ENCODE data around the gene GALT.

Gene GALT

GRCh38 chr9:34651876-34652601, 5.6 kb downstream of the GALT start, which contains the start of gene IL11RA:
Gene IL11RA (plus strand): TSS chr9:34652185. CDS start chr9:34655218, 3,033 bp downstream.
- peak; percentile 88 for DNase-seq (ENCODE audit: low spot score)

- DNase-seq (ENCODE audit: low spot score) = no peak
Measured at GRCh38 chr9:34652602-34653000, 6.1 kb downstream of the GALT start.

- DNase-seq (ENCODE audit: low spot score) = no peak
Measured at GRCh38 chr9:34653151-34654072, 6.9 kb downstream of the GALT start.

- DNase-seq (ENCODE audit: low spot score) = no peak
Measured at GRCh38 chr9:34654323-34655051, 8.0 kb downstream of the GALT start.

- no peak for DNase-seq (ENCODE audit: low spot score)
Measured at GRCh38 chr9:34655394-34655793, 8.9 kb downstream of the GALT start.

GRCh38 chr9:34656992-34657391, 10.5 kb downstream of the GALT start:
- no peak for DNase-seq (ENCODE audit: low spot score)

- DNase-seq (ENCODE audit: low spot score) = no peak
Measured at GRCh38 chr9:34658461-34658860, 12.0 kb downstream of the GALT start.

GRCh38 chr9:34659592-34660253, 13.2 kb downstream of the GALT start:
- DNase-seq (ENCODE audit: low spot score) = no peak

GRCh38 chr9:34662526-34663302, 16.2 kb downstream of the GALT start, which contains the start of gene CCL27:
Gene CCL27 (minus strand): TSS chr9:34662657. CDS start chr9:34662633, 24 bp downstream.
- DNase-seq (ENCODE audit: low spot score) = no peak

- no peak for DNase-seq (ENCODE audit: low spot score)
Measured at GRCh38 chr9:34663303-34663605, 16.8 kb downstream of the GALT start.

GRCh38 chr9:34664281-34665066, 18.0 kb downstream of the GALT start:
- DNase-seq (ENCODE audit: low spot score) = peak; percentile 89

GRCh38 chr9:34665067-34665380, 18.5 kb downstream of the GALT start:
- no peak for DNase-seq (ENCODE audit: low spot score)

GRCh38 chr9:34665381-34666250, 19.1 kb downstream of the GALT start:
- peak; percentile 99 for DNase-seq (ENCODE audit: low spot score)

- DNase-seq (ENCODE audit: low spot score) = no peak
Measured at GRCh38 chr9:34669809-34670562, 23.5 kb downstream of the GALT start.

GRCh38 chr9:34671307-34671706, 24.8 kb downstream of the GALT start:
- DNase-seq (ENCODE audit: low spot score) = no peak

- DNase-seq (ENCODE audit: low spot score) = no peak
Measured at GRCh38 chr9:34674440-34674839, 28.0 kb downstream of the GALT start.

GRCh38 chr9:34675048-34675714, 28.7 kb downstream of the GALT start:
- peak; percentile 76 for DNase-seq (ENCODE audit: low spot score)

GRCh38 chr9:34675869-34676268, 29.4 kb downstream of the GALT start:
- DNase-seq (ENCODE audit: low spot score) = no peak
